MG63 (cell line): ENCODE data around the gene MAD1L1. TPM values are rescaled to one million over a fixed set of nuclear protein-coding genes. Genes with fewer than 3 reads are reported as not detected.

Experiments
- DNase-seq: peaks from one replicate; pipeline ENCODE4 v3.0.0-alpha.2; 2020
- H3K27me3 ChIP-seq: fragments of 250-450 bp; sonication (Bioruptor Pico); 2 replicates; pipeline ENCODE4 v1.5.1; 2020; ENCODE audit warnings: mild to moderate bottlenecking, moderate library complexity
- H3K36me3 ChIP-seq: fragments of 250-450 bp; sonication (Bioruptor Pico); 2 replicates; pipeline ENCODE4 v1.5.1; 2020; ENCODE audit warnings: mild to moderate bottlenecking, moderate library complexity
- H3K4me3 ChIP-seq: fragments of 250-450 bp; sonication (Bioruptor Pico); 2 replicates; pipeline ENCODE4 v1.5.1; 2020; ENCODE audit warnings: mild to moderate bottlenecking, moderate library complexity
- H3K9me3 ChIP-seq: fragments of 250-450 bp; sonication (Bioruptor Pico); 2 replicates; pipeline ENCODE4 v1.5.1; 2020; ENCODE audit warnings: mild to moderate bottlenecking, moderate library complexity
- total RNA-seq: library from RNA; depleted of rRNA; stranded (reverse); fragments of >200 nt; shearing (Covaris generic); gene quantifications from 2 replicates; pipeline ENCODE4 v1.2.3, GENCODE V29; 2014; ENCODE audit warnings: low replicate concordance

MAD1L1 gene
- total RNA-seq, 1 experiment from 2014 or later: 65.1 TPM

- peaks cover 4% of the 10 kb centered on the region; the same call in 1 of the 2 replicates for H3K9me3 ChIP-seq
- peaks cover 3% of the 10 kb centered on the region; the same call in 1 of the 2 replicates for H3K36me3 ChIP-seq
- no peak overlapping the region for H3K4me3 ChIP-seq
- H3K27me3 ChIP-seq: no peaks in the 10 kb centered on the region
- peak; percentile 27 for DNase-seq
These were observed 271.0 kb downstream of the MAD1L1 start for GRCh38 chr7:1961701-1962276.

- DNase-seq: no peak
- Histone ChIP-seq H3K36me3 (peaks cover 3% of the 10 kb centered on the region; the same call in 1 of the 2 replicates), H3K9me3 (peaks cover 4% of the 10 kb centered on the region; the same call in 1 of the 2 replicates), H3K4me3 (no peak overlapping the region), H3K27me3 (no peaks in the 10 kb centered on the region)
These were observed 273.4 kb downstream of the MAD1L1 start for GRCh38 chr7:1959305-1959704.

- Histone ChIP-seq H3K36me3 (peaks cover 3% of the 10 kb centered on the region; the same call in 1 of the 2 replicates), H3K4me3 (no peak overlapping the region), H3K27me3 (no peaks in the 10 kb centered on the region), H3K9me3 (peaks cover 4% of the 10 kb centered on the region; the same call in 1 of the 2 replicates)
- no peak for DNase-seq
These were observed 275.1 kb downstream of the MAD1L1 start for GRCh38 chr7:1957471-1958225.

- Histone ChIP-seq H3K9me3 (no peaks in the 10 kb centered on the region), H3K27me3 (no peaks in the 10 kb centered on the region)
These were observed 275.9 kb downstream of the MAD1L1 start for GRCh38 chr7:1956611-1957470.

GRCh38 chr7:1956141-1956540 lies 276.6 kb downstream of the MAD1L1 start:
- Histone ChIP-seq H3K9me3 (no peaks in the 10 kb centered on the region), H3K36me3 (peaks cover 2% of the 10 kb centered on the region; the same call in 1 of the 2 replicates)
- DNase-seq: no peak

More at GRCh38 chr7:1956611-1957470, 275.9 kb downstream of the MAD1L1 start:
- Histone ChIP-seq H3K36me3 (peaks cover 3% of the 10 kb centered on the region; the same call in 1 of the 2 replicates), H3K4me3 (no peak overlapping the region)
- DNase-seq: no peak

GRCh38 chr7:1954366-1955004 lies 278.3 kb downstream of the MAD1L1 start:
- no peaks in the 10 kb centered on the region for H3K9me3 ChIP-seq
- H3K4me3 ChIP-seq: no peak overlapping the region
- no peak for DNase-seq
- no peaks in the 10 kb centered on the region for H3K27me3 ChIP-seq
- H3K36me3 ChIP-seq: no peaks in the 10 kb centered on the region

More at GRCh38 chr7:1956141-1956540, 276.6 kb downstream of the MAD1L1 start:
- no peak overlapping the region for H3K4me3 ChIP-seq
- H3K27me3 ChIP-seq: no peaks in the 10 kb centered on the region

- Histone ChIP-seq H3K36me3 (no peaks in the 10 kb centered on the region), H3K9me3 (no peaks in the 10 kb centered on the region), H3K27me3 (no peaks in the 10 kb centered on the region), H3K4me3 (no peak overlapping the region)
- no peak for DNase-seq
These were observed 279.2 kb downstream of the MAD1L1 start for GRCh38 chr7:1953199-1954190.

DNA sequence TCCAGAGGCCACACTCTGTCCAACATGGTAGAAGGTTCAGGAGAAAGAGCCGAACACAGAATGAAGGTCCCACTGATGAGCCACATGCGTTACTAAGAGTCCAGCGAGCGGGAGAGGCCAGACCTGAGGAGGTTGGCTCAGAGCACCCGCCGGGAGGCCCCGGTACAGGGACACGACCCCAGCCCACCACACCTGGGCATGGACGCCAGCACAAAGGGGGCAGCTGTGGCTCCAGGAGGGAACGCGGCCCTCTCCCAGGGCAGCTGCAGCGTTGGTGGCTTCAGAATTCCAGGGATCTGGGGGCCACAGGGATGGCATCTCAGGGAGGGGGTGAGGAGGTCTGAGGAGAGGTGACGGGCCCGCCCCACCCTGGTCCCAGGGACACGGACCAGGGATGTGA lies 280.0 kb downstream of the MAD1L1 start:
- H3K9me3 ChIP-seq: no peaks in the 10 kb centered on the region
- DNase-seq: no peak
- H3K27me3 ChIP-seq: no peaks in the 10 kb centered on the region
- H3K36me3 ChIP-seq: no peaks in the 10 kb centered on the region
- H3K4me3 ChIP-seq: no peak overlapping the region

DNA sequence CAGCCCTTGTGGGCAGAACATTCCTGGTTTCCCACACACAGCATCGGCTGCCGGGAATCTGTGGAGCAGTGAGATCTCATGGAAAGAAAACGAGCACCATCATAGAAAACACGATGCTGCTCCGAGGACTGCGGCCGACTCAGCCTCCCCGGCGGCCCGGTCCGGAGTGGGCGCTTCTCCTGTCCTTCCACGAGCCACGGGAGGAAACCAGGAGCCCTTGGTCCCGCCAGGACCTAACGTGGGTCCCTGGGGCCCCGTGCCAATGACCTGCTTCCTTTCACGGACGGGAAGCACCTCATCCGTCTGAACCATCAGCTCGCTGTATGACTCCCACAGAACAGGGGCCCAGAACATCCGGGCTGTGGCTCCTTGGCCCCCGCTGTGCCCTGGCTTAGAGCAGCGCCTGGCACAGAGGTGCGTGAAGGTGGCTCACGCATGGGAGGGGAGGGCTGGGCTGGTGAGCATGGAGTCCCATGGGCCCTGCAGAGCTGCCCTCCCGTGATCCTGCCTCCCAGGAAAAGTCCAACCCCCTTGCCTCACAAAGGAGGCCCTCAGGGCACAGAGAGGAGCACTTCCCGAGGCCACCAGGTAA lies 280.5 kb downstream of the MAD1L1 start:
- no peaks in the 10 kb centered on the region for H3K9me3 ChIP-seq
- no peaks in the 10 kb centered on the region for H3K27me3 ChIP-seq
- no peaks in the 10 kb centered on the region for H3K36me3 ChIP-seq
- DNase-seq: no peak
- H3K4me3 ChIP-seq: no peak overlapping the region

DNA sequence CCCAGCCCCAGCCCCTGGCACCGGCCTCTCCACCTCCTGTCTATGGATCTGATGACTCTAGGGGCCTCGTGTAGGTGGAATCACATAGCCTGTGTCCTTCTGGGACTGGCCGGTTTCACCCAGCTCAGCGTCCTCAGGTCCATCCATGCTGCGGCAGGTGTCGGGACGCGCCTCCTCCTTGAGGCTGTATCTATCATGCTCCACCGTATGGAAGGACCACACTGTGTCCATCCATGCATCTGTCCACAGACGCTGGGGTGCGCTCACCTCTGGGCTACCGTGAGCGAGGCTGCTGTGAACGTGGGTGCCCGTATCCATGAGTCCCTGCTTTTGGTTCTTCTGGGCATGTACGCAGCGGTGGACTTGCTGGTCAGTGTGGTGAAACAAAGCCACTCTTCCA lies 281.1 kb downstream of the MAD1L1 start:
- Histone ChIP-seq H3K36me3 (no peaks in the 10 kb centered on the region), H3K9me3 (no peaks in the 10 kb centered on the region)

GRCh38 chr7:1951159-1951536 lies 281.6 kb downstream of the MAD1L1 start:
- DNase-seq: peak; percentile 82
- Histone ChIP-seq H3K36me3 (no peaks in the 10 kb centered on the region), H3K27me3 (no peaks in the 10 kb centered on the region), H3K9me3 (no peaks in the 10 kb centered on the region), H3K4me3 (no peak overlapping the region)

More for the DNA sequence above, 281.1 kb downstream of the MAD1L1 start:
- H3K4me3 ChIP-seq: no peak overlapping the region
- no peaks in the 10 kb centered on the region for H3K27me3 ChIP-seq
- no peak for DNase-seq

- DNase-seq: no peak
- no peaks in the 10 kb centered on the region for H3K27me3 ChIP-seq
- no peak overlapping the region for H3K4me3 ChIP-seq
- H3K9me3 ChIP-seq: no peaks in the 10 kb centered on the region
- no peaks in the 10 kb centered on the region for H3K36me3 ChIP-seq
These were observed 282.1 kb downstream of the MAD1L1 start for GRCh38 chr7:1950452-1951158.

DNA sequence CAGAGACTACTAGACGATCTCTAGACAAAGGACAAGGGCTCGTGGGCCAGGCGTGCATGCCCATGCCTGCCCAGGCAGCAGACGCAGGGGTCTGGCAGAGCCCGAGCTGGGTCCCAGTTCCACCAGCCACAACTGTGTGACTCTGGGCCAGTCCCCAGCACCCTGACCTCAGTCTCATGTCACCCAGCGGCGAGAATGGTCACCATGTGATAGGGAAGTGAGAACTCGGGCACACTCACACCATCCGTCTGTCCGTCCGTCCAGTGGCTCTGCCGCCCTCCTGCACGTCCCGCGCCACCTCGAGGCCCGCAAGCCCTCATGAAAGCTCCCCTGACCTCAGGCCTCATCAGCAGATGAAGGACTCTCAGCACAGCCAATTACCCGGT lies 282.7 kb downstream of the MAD1L1 start:
- Histone ChIP-seq H3K27me3 (no peaks in the 10 kb centered on the region), H3K36me3 (no peaks in the 10 kb centered on the region), H3K9me3 (no peaks in the 10 kb centered on the region), H3K4me3 (no peak overlapping the region)
- no peak for DNase-seq

GRCh38 chr7:1949681-1950055 lies 283.1 kb downstream of the MAD1L1 start:
- H3K9me3 ChIP-seq: no peaks in the 10 kb centered on the region
- H3K27me3 ChIP-seq: no peaks in the 10 kb centered on the region
- no peaks in the 10 kb centered on the region for H3K36me3 ChIP-seq
- DNase-seq: no peak
- no peak overlapping the region for H3K4me3 ChIP-seq
